Activated T-helper 1 cell treated with anti-CD3 and anti-CD28 coated beads, Interleukin-12 subunit alpha, Interleukin-12 subunit beta, Interleukin-2, Interleukin-4 antibody, amounts not matched to agents 30 ng/mL and 10 ng/mL and 1 ng/mL, durations not matched to agents 14 hours and 24 hours and 36 hours (primary cell): ENCODE data around the gene ATRNL1. TPM values are rescaled to one million over a fixed set of nuclear protein-coding genes. Genes with fewer than 3 reads are reported as not detected.

Source experiments
- DNase-seq: peaks from one replicate; pipeline ENCODE4 v3.0.0; 2021; ENCODE audit warnings: low spot score
- H3K27ac Mint-ChIP-seq: one replicate; pipeline ENCODE4 v1.8.0; 2021; ENCODE audit warnings: mild to moderate bottlenecking, mixed read lengths
- H3K27me3 Mint-ChIP-seq: one replicate; pipeline ENCODE4 v1.8.0; 2022; ENCODE audit warnings: mild to moderate bottlenecking, moderate library complexity, mixed read lengths; ENCODE audit not compliant: insufficient read depth
- H3K36me3 Mint-ChIP-seq: one replicate; pipeline ENCODE4 v1.8.0; 2021; ENCODE audit warnings: low read depth, mixed read lengths
- H3K4me1 Mint-ChIP-seq: one replicate; pipeline ENCODE4 v1.8.0; 2021; ENCODE audit warnings: low read depth, mixed read lengths
- H3K4me3 Mint-ChIP-seq: one replicate; pipeline ENCODE4 v1.8.0; 2021; ENCODE audit warnings: mild to moderate bottlenecking, moderate library complexity, mixed read lengths
- H3K9me3 Mint-ChIP-seq: one replicate; pipeline ENCODE4 v1.8.0; 2021; ENCODE audit warnings: mixed read lengths
- intact Hi-C: fragments of 100-400 bp; cut with micrococcal nuclease; formaldehyde crosslinking; loops from one replicate; pipeline ENCODE4 v1.15.1; 2024
- total RNA-seq: library from RNA; stranded (reverse); gene quantifications from 2 replicates; pipeline ENCODE4 v1.2.3, GENCODE V29; 2022

ATRNL1 gene
- total RNA-seq, 1 donor from 2014 or later, result not detected

DNA sequence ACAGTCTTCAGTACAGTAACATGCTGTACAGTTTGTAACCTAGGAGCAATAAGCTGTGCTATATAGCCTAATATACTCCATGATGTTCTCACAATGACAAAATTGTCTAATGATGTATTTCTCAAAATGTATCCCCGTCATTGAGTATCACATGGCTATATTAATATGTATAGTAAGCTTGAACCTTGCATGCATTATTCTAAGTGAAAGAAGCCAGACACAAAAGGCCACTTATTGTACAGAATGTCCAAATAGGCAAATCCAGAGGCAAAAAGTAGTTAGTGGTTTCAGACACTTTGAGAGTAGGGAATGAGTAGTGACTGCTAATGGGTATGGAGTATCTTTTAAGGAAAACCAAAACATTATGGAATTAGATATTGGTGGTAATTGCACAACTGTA is 545.1 kb downstream of the ATRNL1 start:
- H3K36me3 Mint-ChIP-seq, result no peaks in the 10 kb centered on the region
- H3K4me1 Mint-ChIP-seq, result no peaks in the 10 kb centered on the region
- H3K4me3 Mint-ChIP-seq, result no peak overlapping the region
- no peak for DNase-seq
- H3K27ac Mint-ChIP-seq, result no peak overlapping the region
- no peaks in the 10 kb centered on the region for H3K27me3 Mint-ChIP-seq
- peaks cover 3% of the 10 kb centered on the region for H3K9me3 Mint-ChIP-seq
- intact Hi-C loops, result no loop called here

DNA sequence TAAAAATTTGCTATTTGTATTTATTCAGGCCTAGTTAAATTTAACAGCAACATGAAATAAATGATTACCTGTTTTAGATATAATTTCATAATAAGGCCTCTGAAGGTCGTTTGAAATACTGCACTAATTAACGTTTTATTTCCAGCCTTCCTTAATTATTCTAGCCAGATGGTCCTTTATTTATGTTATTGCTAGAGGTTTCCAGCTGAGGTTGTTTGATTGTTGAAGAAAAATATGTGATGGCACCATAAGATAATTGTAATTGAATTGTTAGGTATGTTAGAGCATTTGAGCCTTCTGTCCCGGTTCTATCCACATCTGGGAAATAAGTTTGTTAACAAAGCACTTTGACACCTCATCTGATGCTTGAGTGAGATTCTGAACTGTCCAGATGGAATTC is 556.1 kb downstream of the ATRNL1 start:
- intact Hi-C loops, result no loop called here
- no peaks in the 10 kb centered on the region for H3K36me3 Mint-ChIP-seq
- no peak for DNase-seq
- no peak overlapping the region for H3K4me3 Mint-ChIP-seq
- H3K9me3 Mint-ChIP-seq, result no peaks in the 10 kb centered on the region
- no peak overlapping the region for H3K27ac Mint-ChIP-seq
- no peaks in the 10 kb centered on the region for H3K27me3 Mint-ChIP-seq
- no peaks in the 10 kb centered on the region for H3K4me1 Mint-ChIP-seq

DNA sequence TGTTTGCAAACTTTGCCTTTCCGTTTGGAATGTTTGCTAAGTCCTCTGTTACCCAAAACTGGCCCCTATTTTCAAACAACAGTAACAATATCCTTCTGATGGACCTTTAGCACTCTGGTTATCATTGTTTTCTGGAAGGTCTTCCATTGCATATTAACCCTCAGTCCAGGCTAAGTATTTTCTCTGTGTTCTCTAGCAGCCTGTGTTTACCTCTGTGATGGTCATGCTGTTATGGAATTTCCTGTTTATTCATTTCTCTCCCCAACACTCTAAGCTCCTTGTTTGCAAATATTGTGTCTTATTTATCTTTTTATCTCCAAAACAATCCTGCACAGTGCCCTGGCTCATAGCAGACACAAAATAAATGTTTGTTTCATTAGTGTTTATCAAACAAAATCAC is 560.3 kb downstream of the ATRNL1 start:
- Mint-ChIP-seq H3K27me3 (no peaks in the 10 kb centered on the region), H3K4me1 (no peaks in the 10 kb centered on the region), H3K36me3 (no peaks in the 10 kb centered on the region), H3K9me3 (no peaks in the 10 kb centered on the region), H3K27ac (no peak overlapping the region), H3K4me3 (no peak overlapping the region)
- no peak for DNase-seq
- intact Hi-C loops, result no loop called here

DNA sequence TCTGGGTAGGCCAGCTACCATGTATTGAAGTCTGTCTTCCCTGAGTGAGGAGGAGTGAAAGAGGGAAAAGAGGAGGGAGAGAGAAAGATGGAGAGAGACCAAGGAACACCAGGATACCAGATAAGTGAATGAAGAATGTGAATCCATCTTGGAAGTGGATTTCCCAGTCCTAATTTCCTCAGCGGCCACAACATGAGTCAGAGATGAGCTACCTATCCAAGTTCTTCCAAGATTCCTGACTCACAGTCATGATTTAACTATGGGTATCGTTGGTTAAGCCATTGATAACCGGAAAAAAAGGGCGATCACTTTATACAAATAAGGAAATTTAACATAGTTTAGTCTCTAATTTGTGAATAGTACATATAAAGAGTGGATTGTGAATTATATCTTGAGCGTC is 561.8 kb downstream of the ATRNL1 start:
- intact Hi-C loops, result no loop called here
- Mint-ChIP-seq H3K4me1 (no peaks in the 10 kb centered on the region), H3K27me3 (no peaks in the 10 kb centered on the region), H3K36me3 (no peaks in the 10 kb centered on the region), H3K4me3 (no peak overlapping the region), H3K27ac (no peak overlapping the region), H3K9me3 (no peaks in the 10 kb centered on the region)
- no peak for DNase-seq

DNA sequence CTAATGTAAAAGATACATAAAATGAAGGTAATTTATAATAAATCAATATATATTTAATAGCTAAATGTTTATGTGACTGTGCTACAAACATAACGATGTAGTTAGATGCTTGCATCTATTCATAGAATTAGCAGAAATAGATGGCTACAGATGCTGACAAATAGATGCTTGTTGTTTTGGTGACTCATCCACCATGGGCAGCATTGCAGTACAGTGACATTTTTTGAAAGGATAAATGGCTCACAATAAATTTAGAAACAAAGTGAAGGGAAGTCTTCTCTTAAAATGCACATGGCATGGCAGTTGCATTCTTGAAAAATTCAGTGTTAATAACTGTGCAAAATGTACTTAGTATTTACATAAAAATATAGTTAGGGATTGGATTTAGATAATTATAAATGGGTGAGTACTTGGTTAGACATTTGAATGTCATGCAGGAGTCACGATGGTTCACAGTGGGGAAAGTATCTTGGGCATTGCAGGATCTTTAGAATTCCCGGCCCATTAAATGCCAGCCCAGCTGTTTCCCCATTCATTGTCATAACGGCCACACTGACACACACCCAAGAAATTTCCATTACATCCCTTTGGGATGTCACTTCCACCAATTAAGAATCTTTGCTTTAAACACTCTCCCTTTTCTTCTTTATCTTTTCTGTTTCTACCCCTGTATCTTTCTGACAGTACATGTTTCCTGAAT is 564.1 kb downstream of the ATRNL1 start:
- no peak for DNase-seq
- Mint-ChIP-seq H3K9me3 (no peaks in the 10 kb centered on the region), H3K4me3 (no peak overlapping the region), H3K36me3 (no peaks in the 10 kb centered on the region), H3K4me1 (no peaks in the 10 kb centered on the region), H3K27ac (no peak overlapping the region), H3K27me3 (no peaks in the 10 kb centered on the region)
- intact Hi-C loops, result no loop called here

DNA sequence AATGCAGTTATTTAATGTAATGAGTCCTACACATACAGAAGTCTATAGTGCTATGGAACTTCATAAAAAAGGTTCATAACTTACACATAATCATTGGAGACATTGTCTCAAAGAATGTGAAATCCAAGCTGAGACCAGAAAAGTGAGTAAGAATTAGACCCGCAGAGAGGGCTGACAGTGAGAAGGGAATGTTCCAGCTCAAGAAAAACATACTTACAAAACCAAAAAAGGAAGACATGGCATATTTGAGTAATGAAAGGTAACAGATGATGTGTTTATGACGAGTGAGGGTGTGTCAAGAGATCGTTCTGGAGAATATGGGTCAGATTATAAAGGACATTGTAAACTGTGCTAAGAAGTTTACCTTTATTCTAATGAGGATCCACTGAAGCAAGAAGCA is 566.5 kb downstream of the ATRNL1 start:
- no peak for DNase-seq
- Mint-ChIP-seq H3K4me3 (no peak overlapping the region), H3K9me3 (no peaks in the 10 kb centered on the region), H3K4me1 (no peaks in the 10 kb centered on the region), H3K27ac (no peak overlapping the region), H3K36me3 (no peaks in the 10 kb centered on the region), H3K27me3 (no peaks in the 10 kb centered on the region)
- intact Hi-C loops, result no loop called here

DNA sequence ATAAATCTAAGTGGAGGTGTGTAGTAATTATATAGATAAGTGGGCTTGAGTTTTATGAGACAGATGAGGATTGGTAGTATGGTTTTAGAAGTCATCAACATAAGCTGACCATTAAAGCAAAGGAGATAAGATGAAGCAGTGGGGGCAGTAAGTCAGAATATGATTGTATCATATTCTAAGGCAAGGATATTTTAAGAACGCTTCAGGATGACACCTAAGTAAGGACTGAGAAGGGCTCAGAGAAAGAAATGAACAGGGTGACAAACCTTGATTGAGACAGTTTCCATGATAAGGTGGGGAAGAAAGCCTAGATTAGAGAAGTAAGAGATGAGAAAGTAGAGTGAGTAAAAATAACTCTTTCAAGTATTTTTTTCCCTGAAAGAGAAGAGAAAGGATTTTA is 567.2 kb downstream of the ATRNL1 start:
- no peak for DNase-seq
- H3K27me3 Mint-ChIP-seq, result no peaks in the 10 kb centered on the region
- H3K4me3 Mint-ChIP-seq, result no peak overlapping the region
- H3K27ac Mint-ChIP-seq, result no peak overlapping the region
- intact Hi-C loops, result no loop called here
- no peaks in the 10 kb centered on the region for H3K9me3 Mint-ChIP-seq
- no peaks in the 10 kb centered on the region for H3K4me1 Mint-ChIP-seq
- no peaks in the 10 kb centered on the region for H3K36me3 Mint-ChIP-seq

DNA sequence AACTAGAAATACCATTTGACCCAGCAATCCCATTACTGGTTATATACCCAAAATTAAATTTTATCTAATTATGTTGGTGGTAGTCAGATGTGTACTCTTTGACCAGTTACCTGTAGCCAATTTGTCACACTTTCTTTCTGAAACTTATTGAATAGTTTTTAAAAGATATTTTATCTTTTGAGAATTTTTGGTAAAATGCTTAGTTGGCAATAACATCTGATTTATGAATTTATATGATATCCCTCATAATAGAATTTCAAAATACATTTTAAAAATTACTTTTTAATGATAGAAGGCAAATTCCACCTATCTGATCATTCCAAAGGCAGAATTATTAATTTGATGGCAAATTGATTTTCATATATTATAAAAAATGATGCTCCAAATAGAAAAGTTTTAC is 569.3 kb downstream of the ATRNL1 start:
- Mint-ChIP-seq H3K27me3 (no peaks in the 10 kb centered on the region), H3K9me3 (no peaks in the 10 kb centered on the region), H3K4me1 (no peaks in the 10 kb centered on the region), H3K36me3 (no peaks in the 10 kb centered on the region), H3K4me3 (no peak overlapping the region), H3K27ac (no peak overlapping the region)
- DNase-seq, result no peak
- intact Hi-C loops, result no loop called here

DNA sequence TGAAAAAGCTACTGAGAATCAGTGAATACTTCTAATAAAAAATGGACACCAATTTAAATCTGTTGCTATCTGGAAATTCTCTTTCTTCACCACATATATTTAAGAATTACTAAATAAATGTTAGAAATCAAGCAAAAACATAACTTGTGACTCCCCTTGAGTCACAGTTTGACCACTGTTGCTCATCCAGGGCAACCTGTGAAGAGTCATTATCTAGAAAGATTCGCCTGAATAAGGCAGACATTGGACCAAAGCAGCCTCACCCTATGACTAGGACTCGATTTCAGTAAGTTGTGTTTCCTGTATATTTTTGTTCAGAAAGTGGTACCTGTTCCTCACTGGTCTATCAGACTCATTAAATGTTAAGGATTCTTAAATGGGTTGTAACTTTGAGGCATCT is 572.4 kb downstream of the ATRNL1 start:
- no peaks in the 10 kb centered on the region for H3K9me3 Mint-ChIP-seq
- no peak overlapping the region for H3K27ac Mint-ChIP-seq
- H3K27me3 Mint-ChIP-seq, result no peaks in the 10 kb centered on the region
- H3K36me3 Mint-ChIP-seq, result no peaks in the 10 kb centered on the region
- H3K4me3 Mint-ChIP-seq, result no peak overlapping the region
- intact Hi-C loops, result no loop called here
- H3K4me1 Mint-ChIP-seq, result no peaks in the 10 kb centered on the region
- DNase-seq, result no peak

DNA sequence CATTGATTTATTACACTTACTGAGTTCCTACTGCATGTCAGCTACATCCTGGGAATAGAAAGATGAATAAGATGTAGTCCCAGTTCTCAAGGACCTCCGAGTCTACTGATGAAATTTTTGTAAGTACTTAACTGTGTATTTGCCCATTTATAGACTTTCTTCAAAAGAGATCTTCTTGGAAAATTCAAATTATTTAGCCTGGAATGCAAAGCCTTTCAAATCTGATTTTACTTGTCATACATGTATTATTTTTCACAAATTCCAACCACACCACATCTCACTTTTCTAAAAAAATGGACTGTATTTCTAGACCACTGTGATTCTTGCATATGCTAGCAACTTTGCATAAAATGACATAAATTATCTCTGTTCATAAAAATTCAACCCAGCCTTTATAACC is 581.3 kb downstream of the ATRNL1 start:
- DNase-seq, result no peak
- no peaks in the 10 kb centered on the region for H3K4me1 Mint-ChIP-seq
- H3K36me3 Mint-ChIP-seq, result no peaks in the 10 kb centered on the region
- H3K4me3 Mint-ChIP-seq, result no peak overlapping the region
- H3K27me3 Mint-ChIP-seq, result no peaks in the 10 kb centered on the region
- H3K27ac Mint-ChIP-seq, result no peak overlapping the region
- intact Hi-C loops, result no loop called here
- H3K9me3 Mint-ChIP-seq, result no peaks in the 10 kb centered on the region

DNA sequence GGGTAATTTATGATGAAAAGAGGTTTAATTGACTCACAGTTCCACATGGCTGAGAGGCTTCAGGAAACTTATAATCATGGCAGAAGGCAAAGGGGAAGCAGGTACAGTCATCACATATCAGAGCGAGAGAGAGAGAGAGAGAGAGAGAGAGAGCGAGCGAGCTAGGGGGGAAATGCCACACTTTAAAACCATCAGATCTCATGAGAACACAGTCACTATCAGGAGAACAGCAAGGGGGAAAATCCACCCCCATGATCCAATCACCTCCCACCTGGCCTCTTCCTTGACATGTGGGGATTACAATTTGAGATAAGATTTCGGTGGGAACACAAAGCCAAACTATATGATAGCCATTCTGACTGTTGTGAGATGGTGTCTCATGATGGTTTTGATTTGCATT is 603.6 kb downstream of the ATRNL1 start:
- H3K27me3 Mint-ChIP-seq, result no peaks in the 10 kb centered on the region
- H3K36me3 Mint-ChIP-seq, result no peaks in the 10 kb centered on the region
- intact Hi-C loops, result no loop called here
- DNase-seq, result no peak
- H3K4me1 Mint-ChIP-seq, result no peaks in the 10 kb centered on the region
- no peak overlapping the region for H3K27ac Mint-ChIP-seq
- H3K9me3 Mint-ChIP-seq, result no peaks in the 10 kb centered on the region
- no peak overlapping the region for H3K4me3 Mint-ChIP-seq

DNA sequence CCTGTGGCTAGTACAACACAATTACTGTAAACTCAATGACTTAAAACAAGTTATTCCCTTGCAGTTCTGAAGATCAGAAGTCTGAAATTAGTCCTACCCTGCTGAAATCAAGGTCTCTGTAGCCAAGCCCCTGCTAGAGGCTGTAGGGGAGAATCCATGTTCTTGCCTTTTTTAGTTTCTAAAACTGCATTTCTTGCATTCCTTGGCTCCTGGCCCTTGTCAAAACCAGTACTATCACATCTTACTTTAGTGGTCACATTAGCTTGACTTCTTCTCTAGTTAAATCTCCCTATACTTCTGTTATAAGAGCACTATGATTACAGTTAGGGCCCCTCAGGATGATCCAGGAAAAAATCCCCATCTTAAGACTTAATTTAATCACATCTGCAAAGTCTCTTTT is 612.9 kb downstream of the ATRNL1 start:
- Mint-ChIP-seq H3K27me3 (no peaks in the 10 kb centered on the region), H3K27ac (no peak overlapping the region), H3K4me3 (no peak overlapping the region), H3K4me1 (no peaks in the 10 kb centered on the region), H3K36me3 (no peaks in the 10 kb centered on the region), H3K9me3 (no peaks in the 10 kb centered on the region)
- intact Hi-C loops, result no loop called here
- DNase-seq, result no peak

DNA sequence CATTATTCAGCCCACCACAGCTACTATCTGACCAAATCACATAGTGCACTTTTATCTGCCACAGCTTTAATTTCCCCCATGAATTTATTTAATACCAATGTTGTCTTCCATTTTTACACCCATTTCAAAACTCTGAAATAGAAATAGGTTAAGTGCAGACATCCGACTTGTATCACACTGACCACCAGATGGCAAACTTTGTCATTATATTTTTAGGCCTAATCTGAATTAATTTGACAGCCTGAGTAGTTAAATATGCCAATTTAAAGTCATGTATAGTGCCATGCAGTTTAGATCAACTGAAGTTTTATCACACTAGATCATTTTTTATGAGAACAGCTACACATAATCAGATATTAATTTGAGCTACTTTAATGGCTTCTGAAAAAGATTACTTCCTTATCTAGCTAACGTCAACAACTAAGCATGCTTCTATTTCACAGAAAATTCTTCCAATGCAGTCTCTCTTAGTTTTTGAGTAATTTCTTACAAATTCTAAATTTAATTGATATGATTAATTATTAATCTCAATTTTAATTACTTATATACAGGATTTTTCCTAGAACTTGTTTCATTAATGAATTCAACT is 613.4 kb downstream of the ATRNL1 start:
- no peaks in the 10 kb centered on the region for H3K9me3 Mint-ChIP-seq
- no peaks in the 10 kb centered on the region for H3K4me1 Mint-ChIP-seq
- intact Hi-C loops, result no loop called here
- no peaks in the 10 kb centered on the region for H3K27me3 Mint-ChIP-seq
- no peak for DNase-seq
- no peaks in the 10 kb centered on the region for H3K36me3 Mint-ChIP-seq
- no peak overlapping the region for H3K4me3 Mint-ChIP-seq
- no peak overlapping the region for H3K27ac Mint-ChIP-seq

DNA sequence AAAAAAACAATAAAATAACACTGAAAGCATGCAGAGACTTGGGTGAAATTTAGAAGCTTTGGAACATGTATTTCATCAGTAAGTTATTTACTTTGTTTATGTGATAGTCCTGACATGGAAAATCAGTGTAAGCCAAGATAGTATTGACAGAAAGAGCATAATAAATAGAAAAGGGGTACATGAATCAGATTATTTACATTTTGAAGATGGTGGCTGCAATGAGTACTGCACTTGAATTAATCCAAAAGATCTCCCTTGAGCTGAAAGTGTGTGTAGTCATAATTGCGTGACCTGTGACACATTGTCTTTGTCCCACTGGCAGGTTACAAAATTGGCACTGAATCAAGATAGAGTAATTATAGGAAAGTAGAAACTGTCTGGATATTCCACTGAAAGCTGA is 617.0 kb downstream of the ATRNL1 start:
- intact Hi-C loops, result no loop called here
- no peak for DNase-seq
- H3K27me3 Mint-ChIP-seq, result no peaks in the 10 kb centered on the region
- H3K27ac Mint-ChIP-seq, result no peak overlapping the region
- no peaks in the 10 kb centered on the region for H3K4me1 Mint-ChIP-seq
- no peaks in the 10 kb centered on the region for H3K9me3 Mint-ChIP-seq
- H3K36me3 Mint-ChIP-seq, result no peaks in the 10 kb centered on the region
- H3K4me3 Mint-ChIP-seq, result no peak overlapping the region
